22Rv1 (cell line): ENCODE data around the gene CPLANE2.

Experiments
- H3K27ac ChIP-seq: fragments of 450-650 bp; 2 replicates; pipeline ENCODE4 v1.5.1; 2017
- CTCF ChIP-seq: fragments of 450-650 bp; IDR thresholded peaks from 2 replicates; pipeline ENCODE4 v1.5.1; 2017; ENCODE audit warnings: mild to moderate bottlenecking
- ZFX ChIP-seq: fragments of 450-650 bp; IDR thresholded peaks from 2 replicates; pipeline ENCODE4 v1.6.1; 2017; ENCODE audit warnings: antibody characterized with exemption, borderline replicate concordance

Gene CPLANE2

GRCh38 chr1:16212251-16212961 lies 24.6 kb downstream of the CPLANE2 start, which contains the start of gene ARHGEF19:
Gene ARHGEF19, minus strand, starts transcription at chr1:16212652. Its CDS starts 3,598 bp downstream, at chr1:16209054.
- TF ChIP-seq ZFX: no peak
- TF ChIP-seq CTCF: no peak
- H3K27ac ChIP-seq: no peak within 1 kb of the TSS

- TF ChIP-seq ZFX (no peak), CTCF (no peak)
- H3K27ac ChIP-seq: no peak overlapping the region
Observed at GRCh38 chr1:16211824-16212223, 25.2 kb downstream of the CPLANE2 start.

GRCh38 chr1:16210581-16210980 lies 26.4 kb downstream of the CPLANE2 start:
- TF ChIP-seq CTCF: no peak
- no peak for TF ChIP-seq ZFX
- no peak overlapping the region for H3K27ac ChIP-seq

- TF ChIP-seq ZFX: no peak
- no peak for TF ChIP-seq CTCF
- no peak overlapping the region for H3K27ac ChIP-seq
Observed at GRCh38 chr1:16209847-16210407, 27.1 kb downstream of the CPLANE2 start.

GRCh38 chr1:16209132-16209846 lies 27.7 kb downstream of the CPLANE2 start:
- TF ChIP-seq ZFX: no peak
- TF ChIP-seq CTCF: no peak
- no peak overlapping the region for H3K27ac ChIP-seq

- no peak overlapping the region for H3K27ac ChIP-seq
- TF ChIP-seq ZFX (no peak), CTCF (no peak)
Observed at GRCh38 chr1:16208270-16208987, 28.6 kb downstream of the CPLANE2 start.
